HFFc6 (cell line): Measurements from ENCODE around the gene SPEN. TPM values are rescaled to one million over a fixed set of nuclear protein-coding genes. Genes with fewer than 3 reads are reported as not detected.

Experiments
- DNase-seq: peaks from one replicate; pipeline ENCODE4 v3.0.0-alpha.2; 2018
- H3K27ac Mint-ChIP-seq: 2 replicates; pipeline ENCODE4 v1.8.0; 2020; ENCODE audit warnings: mild to moderate bottlenecking, mixed read lengths
- H3K27me3 Mint-ChIP-seq: 2 replicates; pipeline ENCODE4 v1.8.0; 2021; ENCODE audit warnings: mild to moderate bottlenecking, moderate library complexity, mixed read lengths; ENCODE audit not compliant: insufficient read depth
- H3K36me3 Mint-ChIP-seq: 2 replicates; pipeline ENCODE4 v1.8.0; 2021; ENCODE audit warnings: low read depth, mixed read lengths
- H3K4me1 Mint-ChIP-seq: 2 replicates; pipeline ENCODE4 v1.8.0; 2020; ENCODE audit warnings: low read depth, mixed read lengths
- H3K4me3 Mint-ChIP-seq: 2 replicates; pipeline ENCODE4 v1.8.0; 2020; ENCODE audit warnings: mild to moderate bottlenecking, moderate library complexity, mixed read lengths
- H3K9me3 Mint-ChIP-seq: 2 replicates; pipeline ENCODE4 v1.8.0; 2020; ENCODE audit warnings: mild to moderate bottlenecking, mixed read lengths
- total RNA-seq, 6 experiments: library from RNA; stranded (reverse); fragmentation: NEBNext Ultra II Directional; extraction: Animal tissue kit (Norgen Biotek cat#: 25700); gene quantifications; 2 replicates in 1 of 6; 3 replicates in 5 of 6; pipeline ENCODE4 v1.2.3, GENCODE V29; 2021
- TF ChIP-seq, protein P1 (sequence below): fragments of 200-600 bp; sonication (generic); IDR thresholded peaks from 2 replicates; pipeline ENCODE4 v1.5.0; 2021; ENCODE audit warnings: antibody characterized with exemption, mild to moderate bottlenecking

SPEN gene
- total RNA-seq, 6 experiments from 2014 or later, result 25.7 to 30.2 (median 27.6) TPM

DNA sequence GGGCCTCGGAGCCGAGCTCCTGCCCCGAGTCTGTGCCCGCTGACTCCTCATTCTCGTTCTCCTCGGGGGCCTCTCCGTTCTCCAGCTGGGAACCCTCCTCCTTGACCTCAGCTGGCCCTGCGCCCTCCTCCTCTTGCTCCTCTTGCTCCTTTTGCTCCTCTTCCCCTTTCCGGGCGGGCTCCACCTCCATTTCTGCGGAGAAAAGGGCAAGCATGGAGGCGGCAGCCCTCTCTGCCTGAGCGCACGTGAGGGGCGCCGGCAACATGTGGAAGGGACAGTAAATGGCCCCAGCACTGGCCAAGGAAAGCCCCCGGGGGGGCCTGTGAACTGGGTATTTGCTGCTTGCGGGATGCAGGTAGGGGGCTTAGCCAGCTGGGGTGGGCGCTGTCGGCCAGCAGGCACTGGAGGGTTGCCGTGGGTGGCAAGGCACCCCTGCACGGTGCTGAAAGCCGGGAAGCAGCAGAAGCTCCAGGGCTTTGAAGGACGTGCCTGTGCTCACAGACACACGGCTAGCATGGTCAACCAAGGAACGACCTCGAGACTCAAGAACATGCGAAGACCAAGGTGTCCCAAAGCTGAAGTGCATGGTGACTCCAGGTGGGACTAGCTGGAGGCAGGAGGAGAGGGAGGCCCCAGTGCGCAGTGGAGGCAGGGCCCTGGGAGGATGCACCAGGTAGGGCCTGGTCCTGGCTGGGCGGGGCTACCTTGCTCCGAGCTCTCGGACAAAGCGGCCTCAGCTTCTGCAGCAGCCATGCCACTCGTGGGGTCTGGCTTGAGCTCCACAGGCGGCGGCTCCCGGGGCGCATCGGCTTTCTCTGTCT, 97.7 kb downstream of the SPEN start:
- H3K9me3 Mint-ChIP-seq, result no peaks in the 10 kb centered on the region
- no peak for DNase-seq
- H3K4me3 Mint-ChIP-seq, result no peak overlapping the region

DNA sequence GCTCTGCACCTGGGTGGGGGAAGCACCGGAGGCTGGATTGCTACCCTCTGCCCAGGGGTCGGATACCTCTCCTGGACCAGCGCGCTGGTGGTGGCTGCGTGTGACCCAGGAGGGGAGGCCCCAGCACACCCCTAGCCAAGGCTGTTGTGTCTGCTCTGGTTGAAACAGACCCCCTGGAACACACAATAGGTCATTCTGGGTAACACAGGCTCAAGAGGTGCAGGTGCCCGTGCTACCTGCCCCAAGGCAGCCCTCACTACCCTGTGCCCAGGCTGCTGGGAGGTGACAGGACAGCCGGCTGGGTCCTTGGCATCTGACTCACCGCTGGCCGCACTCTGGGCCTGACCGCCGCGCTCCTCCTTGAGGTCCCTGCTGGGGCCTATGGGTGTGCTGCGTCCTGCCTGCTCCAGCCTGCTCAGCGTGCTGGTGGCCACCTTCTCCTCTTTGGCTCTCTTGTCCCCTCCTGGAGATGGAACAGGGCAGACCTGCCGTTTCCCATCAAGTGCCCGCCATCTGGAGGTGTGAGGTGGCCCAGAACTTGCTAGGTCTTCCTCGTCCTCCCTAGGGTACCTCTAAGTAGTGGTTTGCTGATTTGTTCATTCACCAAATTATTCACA, 98.4 kb downstream of the SPEN start:
- TF ChIP-seq, protein P1, sequence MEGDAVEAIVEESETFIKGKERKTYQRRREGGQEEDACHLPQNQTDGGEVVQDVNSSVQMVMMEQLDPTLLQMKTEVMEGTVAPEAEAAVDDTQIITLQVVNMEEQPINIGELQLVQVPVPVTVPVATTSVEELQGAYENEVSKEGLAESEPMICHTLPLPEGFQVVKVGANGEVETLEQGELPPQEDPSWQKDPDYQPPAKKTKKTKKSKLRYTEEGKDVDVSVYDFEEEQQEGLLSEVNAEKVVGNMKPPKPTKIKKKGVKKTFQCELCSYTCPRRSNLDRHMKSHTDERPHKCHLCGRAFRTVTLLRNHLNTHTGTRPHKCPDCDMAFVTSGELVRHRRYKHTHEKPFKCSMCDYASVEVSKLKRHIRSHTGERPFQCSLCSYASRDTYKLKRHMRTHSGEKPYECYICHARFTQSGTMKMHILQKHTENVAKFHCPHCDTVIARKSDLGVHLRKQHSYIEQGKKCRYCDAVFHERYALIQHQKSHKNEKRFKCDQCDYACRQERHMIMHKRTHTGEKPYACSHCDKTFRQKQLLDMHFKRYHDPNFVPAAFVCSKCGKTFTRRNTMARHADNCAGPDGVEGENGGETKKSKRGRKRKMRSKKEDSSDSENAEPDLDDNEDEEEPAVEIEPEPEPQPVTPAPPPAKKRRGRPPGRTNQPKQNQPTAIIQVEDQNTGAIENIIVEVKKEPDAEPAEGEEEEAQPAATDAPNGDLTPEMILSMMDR, result no peak
- Mint-ChIP-seq H3K36me3 (peaks cover 26% of the 10 kb centered on the region; the same call in 1 of the 2 replicates), H3K27ac (no peak overlapping the region), H3K4me1 (peaks cover 32% of the 10 kb centered on the region), H3K4me3 (no peak overlapping the region), H3K27me3 (peaks cover 4% of the 10 kb centered on the region), H3K9me3 (no peaks in the 10 kb centered on the region)
- no peak for DNase-seq

More for the DNA sequence above, 97.7 kb downstream of the SPEN start:
- Mint-ChIP-seq H3K27me3 (peaks cover 4% of the 10 kb centered on the region), H3K4me1 (peaks cover 30% of the 10 kb centered on the region), H3K27ac (no peak overlapping the region), H3K36me3 (peaks cover 28% of the 10 kb centered on the region; the same call in 1 of the 2 replicates)
- TF ChIP-seq, protein P1, result no peak

DNA sequence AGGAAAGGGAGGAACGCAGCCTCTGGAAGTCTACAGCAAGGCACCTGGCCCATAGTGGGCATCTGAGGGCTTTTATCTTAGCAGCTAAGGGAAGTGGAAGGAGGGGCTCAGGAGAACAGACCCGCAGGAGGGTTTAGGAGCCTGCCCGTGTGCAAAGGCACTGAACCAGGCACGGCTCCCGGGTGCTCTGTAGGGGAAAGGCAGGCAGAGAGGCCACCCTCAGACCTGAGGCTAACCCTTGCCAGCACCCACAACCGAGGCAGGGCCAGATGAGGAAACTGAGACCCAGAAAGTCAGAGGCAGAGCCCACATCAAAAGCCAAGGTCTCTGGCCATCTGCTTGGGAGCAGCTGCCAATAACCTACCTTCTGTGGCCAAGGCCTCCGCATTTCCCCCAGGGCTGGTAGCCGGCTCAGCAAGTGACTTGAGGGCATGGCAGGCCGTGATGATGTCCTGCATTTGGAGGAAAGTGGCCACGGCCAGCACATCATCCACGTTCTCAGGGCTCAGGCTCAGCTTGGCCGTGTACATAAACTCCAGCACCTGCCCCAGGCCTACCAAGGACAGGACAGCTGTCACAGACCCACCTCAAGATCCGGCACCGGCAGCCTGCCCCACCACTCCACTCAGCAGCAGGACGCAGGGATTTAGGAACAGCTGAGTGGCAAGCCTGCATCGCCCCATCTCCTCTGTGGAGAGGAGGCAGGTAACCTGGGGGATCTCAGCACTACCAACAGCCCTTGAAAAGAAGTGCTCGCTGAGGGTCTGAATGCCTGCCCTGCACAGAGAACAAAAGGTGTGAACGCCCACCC, 99.3 kb downstream of the SPEN start:
- Mint-ChIP-seq H3K36me3 (peaks cover 26% of the 10 kb centered on the region; the same call in 1 of the 2 replicates), H3K27me3 (peaks cover 4% of the 10 kb centered on the region), H3K4me3 (no peak overlapping the region), H3K4me1 (peaks cover 41% of the 10 kb centered on the region), H3K9me3 (no peaks in the 10 kb centered on the region), H3K27ac (no peak overlapping the region)
- TF ChIP-seq, protein P1, result no peak
- DNase-seq, result no peak

GRCh38 chr1:15947382-15948090, 100.0 kb downstream of the SPEN start:
- peaks cover 48% of the 10 kb centered on the region for H3K4me1 Mint-ChIP-seq
- H3K4me3 Mint-ChIP-seq, result no peak overlapping the region
- TF ChIP-seq, protein P1, result no peak
- peaks cover 4% of the 10 kb centered on the region for H3K27me3 Mint-ChIP-seq
- H3K9me3 Mint-ChIP-seq, result no peaks in the 10 kb centered on the region
- H3K27ac Mint-ChIP-seq, result peak overlapping the region; percentile 25; the same call in 1 of the 2 replicates
- no peak for DNase-seq
- peaks cover 30% of the 10 kb centered on the region; the same call in 1 of the 2 replicates for H3K36me3 Mint-ChIP-seq

DNA sequence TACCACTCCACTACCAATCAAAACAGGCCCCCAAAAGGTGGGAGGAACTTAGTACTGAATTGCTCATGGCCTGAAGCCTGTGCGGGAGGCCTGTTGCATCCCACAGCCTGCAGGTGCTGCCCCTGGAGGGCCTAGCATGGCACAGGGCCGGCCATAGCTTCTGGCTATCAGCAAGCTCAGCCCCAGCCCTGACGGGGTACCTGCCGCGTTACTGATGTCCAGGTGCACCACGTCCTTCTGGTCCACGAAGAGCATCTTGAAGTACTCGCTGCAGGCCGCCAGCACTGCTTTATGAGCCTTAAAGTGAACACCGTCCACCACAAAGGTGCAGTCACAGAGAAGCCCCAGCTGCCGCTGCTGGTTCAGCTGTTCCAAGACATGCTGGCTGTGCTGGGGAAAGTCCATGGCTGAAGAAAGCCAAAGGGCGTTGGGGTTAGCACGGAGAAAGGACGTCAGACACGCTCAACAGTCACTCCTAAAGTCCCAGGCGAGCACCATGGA, 100.6 kb downstream of the SPEN start:
- Mint-ChIP-seq H3K27ac (peak overlapping the region; percentile 100), H3K4me1 (peaks cover 54% of the 10 kb centered on the region), H3K9me3 (no peaks in the 10 kb centered on the region), H3K4me3 (peak overlapping the region; percentile 79), H3K36me3 (peaks cover 30% of the 10 kb centered on the region; the same call in 1 of the 2 replicates), H3K27me3 (peaks cover 4% of the 10 kb centered on the region)
- DNase-seq, result no peak
- TF ChIP-seq, protein P1, result no peak
